B cell (primary cell): ENCODE measurements around the gene POLDIP3. TPM values are rescaled to one million over a fixed set of nuclear protein-coding genes. Genes with fewer than 3 reads are reported as not detected.

Experiments used
- ATAC-seq: fragments of 200-7000 bp; cut with Tn5 transposase; one replicate; pipeline ENCODE4 v1.10.0; 2021; ENCODE audit warnings: low read depth, mild to moderate bottlenecking, moderate number of reproducible peaks, moderate library complexity
- CTCF ChIA-PET: fragments of 350-600 bp; sonication (Branson Sonifier 250); formaldehyde crosslinking; loops from one replicate; lab custom pipeline; 2021; ENCODE audit warnings: antibody characterized with exemption, inconsistent platforms; lab: Charles Lee
- POLR2A ChIA-PET: fragments of 350-600 bp; sonication (Branson Sonifier 250); formaldehyde crosslinking; loops from one replicate; lab custom pipeline; 2021; ENCODE audit warnings: antibody characterized with exemption; lab: Charles Lee
- DNase-seq: peaks from one replicate; pipeline ENCODE4 v3.0.0; 2013
- H2AFZ ChIP-seq: 2 replicates; pipeline ENCODE4 v1.6.1; 2012; ENCODE audit warnings: mild to moderate bottlenecking, low read depth, low read length; ENCODE audit not compliant: insufficient read depth, poor library complexity, severe bottlenecking
- H3K27ac ChIP-seq, 2 donors: 1 replicate in 1 of 2; 2 replicates in 1 of 2; pipeline ENCODE4 v1.5.1; 2012 to 2013; ENCODE audit warnings: low read length in 2 of 2, mild to moderate bottlenecking in 2 of 2, moderate library complexity in 1 of 2
- H3K27me3 ChIP-seq, 4 experiments: fragments of 200-600 bp in 1 of 4; sonication (generic) in 1 of 4; replicated peaks in 1 of 4; 1 replicate in 2 of 4; 2 replicates in 2 of 4; pipeline versions ENCODE4 v1.6.1 to v1.7.0; 2013 to 2016; ENCODE audit warnings: low read length in 3 of 4, mild to moderate bottlenecking in 2 of 4, mixed read lengths in 1 of 4, moderate library complexity in 1 of 4; ENCODE audit not compliant: insufficient read depth in 4 of 4, control insufficient read depth in 3 of 4; ENCODE audit errors: control extremely low read depth in 1 of 4
- H3K36me3 ChIP-seq, 2 experiments: replicated peaks in 1 of 2; 1 replicate in 1 of 2; 2 replicates in 1 of 2; pipeline versions ENCODE4 v1.6.1 to v1.7.1; 2013; ENCODE audit warnings: low read length in 1 of 2; ENCODE audit not compliant: insufficient read depth in 2 of 2, control insufficient read depth in 1 of 2; ENCODE audit errors: control extremely low read depth in 1 of 2, extremely low read depth in 1 of 2
- H3K4me1 ChIP-seq, 2 donors: fragments of 200-600 bp in 1 of 2; sonication (generic) in 1 of 2; 1 replicate in 1 of 2; 2 replicates in 1 of 2; pipeline versions ENCODE4 v1.5.1 to v1.6.1; 2013 to 2017; ENCODE audit warnings: low read length in 2 of 2; ENCODE audit not compliant: control insufficient read depth in 2 of 2, insufficient read depth in 2 of 2
- H3K4me2 ChIP-seq: replicated peaks from 2 replicates; pipeline ENCODE3; 2012; ENCODE audit warnings: mild to moderate bottlenecking, low read depth, low read length; ENCODE audit not compliant: poor library complexity, severe bottlenecking
- H3K4me3 ChIP-seq, 5 experiments: fragments of 200-600 bp in 1 of 5; sonication (generic) in 1 of 5; 1 replicate in 3 of 5; 2 replicates in 2 of 5; pipeline versions ENCODE4 v1.5.1 to v1.7.0; 2011 to 2016; ENCODE audit warnings: low read length in 4 of 5, mild to moderate bottlenecking in 4 of 5, low read depth in 2 of 5, control low read depth in 1 of 5, moderate library complexity in 1 of 5; ENCODE audit not compliant: insufficient read depth in 1 of 5; ENCODE audit errors: control extremely low read depth in 1 of 5, extremely low read depth in 1 of 5
- H3K79me2 ChIP-seq: fragments of 200-600 bp; sonication (generic); one replicate; pipeline ENCODE4 v1.6.0; 2016; ENCODE audit warnings: low read length; ENCODE audit not compliant: control insufficient read depth, insufficient read depth
- H3K9ac ChIP-seq: fragments of 200-600 bp; sonication (generic); 2 replicates; pipeline ENCODE4 v1.6.1; 2017; ENCODE audit warnings: mild to moderate bottlenecking, low read length, moderate library complexity
- H3K9me3 ChIP-seq, 3 donors: one replicate each; pipeline versions ENCODE4 v1.6.1 to v1.7.1; 2013; ENCODE audit warnings: low read length in 2 of 3; ENCODE audit not compliant: control insufficient read depth in 2 of 3, insufficient read depth in 1 of 3; ENCODE audit errors: control extremely low read depth in 1 of 3
- H4K20me1 ChIP-seq: 2 replicates; pipeline ENCODE4 v1.6.0; 2012; ENCODE audit warnings: mild to moderate bottlenecking, low read length; ENCODE audit not compliant: insufficient read depth, control insufficient read depth, poor library complexity, severe bottlenecking
- H3K27ac Mint-ChIP-seq: one replicate; pipeline ENCODE4 v1.8.0; 2021; ENCODE audit warnings: mixed read lengths
- H3K27me3 Mint-ChIP-seq: one replicate; pipeline ENCODE4 v1.8.0; 2021; ENCODE audit warnings: mixed read lengths
- H3K4me1 Mint-ChIP-seq: one replicate; pipeline ENCODE4 v1.8.0; 2021; ENCODE audit warnings: mixed read lengths
- H3K4me3 Mint-ChIP-seq: one replicate; pipeline ENCODE4 v1.8.0; 2021; ENCODE audit warnings: mixed read lengths
- H3K9me3 Mint-ChIP-seq: one replicate; pipeline ENCODE4 v1.8.0; 2022; ENCODE audit warnings: mixed read lengths; ENCODE audit not compliant: insufficient read depth
- EZH2 ChIP-seq: IDR thresholded peaks from 2 replicates; pipeline ENCODE4 v1.6.1; 2012; ENCODE audit warnings: borderline replicate concordance, low read depth, mild to moderate bottlenecking, moderate library complexity, low read length; ENCODE audit not compliant: insufficient read depth, poor library complexity, severe bottlenecking
- WGBS: methylation state at CpG from one replicate; pipeline ENCODE4 v1.1.5; 2013; ENCODE audit warnings: missing lambda C conversion rate; ENCODE audit not compliant: insufficient coverage; 5-methylcytosine and 5-hydroxymethylcytosine counted together
- intact Hi-C: fragments of 100-400 bp; cut with micrococcal nuclease; formaldehyde crosslinking; loops from one replicate; pipeline ENCODE4 v1.10.0; 2022
- polyA plus RNA-seq: library from polyadenylated mRNA; depleted of rRNA; stranded (reverse); fragments of >200 nt; gene quantifications from 2 replicates; pipeline ENCODE4 v1.2.3, GENCODE V29; 2012
- total RNA-seq, 2 donors: library from RNA; stranded (reverse); fragments of 120-200 nt in 1 of 2; gene quantifications; 1 replicate in 1 of 2; 2 replicates in 1 of 2; pipeline versions ENCODE4 v1.2.3 to v1.2.4, GENCODE V29; 2013 to 2022
- TF ChIP-seq, protein P1 (sequence below): fragments of 200-600 bp; IDR thresholded peaks from one replicate; pipeline ENCODE4 v1.8.0; 2022; ENCODE audit warnings: antibody characterized with exemption, mild to moderate bottlenecking

Gene POLDIP3
- total and polyA plus RNA-seq, 2 donors (not counting 1 experiment from before 2014, with no cell fraction given) = 44.9 to 86.5 TPM

DNA sequence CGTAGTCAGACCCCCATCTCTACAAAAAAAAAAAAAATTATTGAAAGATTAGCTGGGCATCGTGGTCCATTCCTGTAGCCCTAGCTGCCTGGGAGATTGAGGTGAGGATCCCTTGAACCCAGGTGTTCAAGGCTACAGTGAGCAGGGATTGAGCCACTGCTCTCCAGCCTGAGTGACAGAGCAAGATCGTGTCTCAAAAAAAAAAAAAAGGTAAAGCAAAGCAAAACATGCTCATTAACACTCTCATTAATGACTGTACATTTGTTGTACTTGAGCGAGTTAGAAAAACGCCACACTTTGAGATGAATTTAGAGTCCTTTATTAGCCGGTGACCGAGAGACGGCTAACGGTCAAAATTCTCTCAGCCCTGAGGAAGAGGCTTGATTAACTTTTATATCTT is 67.1 kb downstream of the POLDIP3 start:
- no peaks in the 10 kb centered on the region for H3K27me3 Mint-ChIP-seq
- intact Hi-C loops = no loop called here
- TF ChIP-seq EZH2 = no peak
- TF ChIP-seq, protein P1, sequence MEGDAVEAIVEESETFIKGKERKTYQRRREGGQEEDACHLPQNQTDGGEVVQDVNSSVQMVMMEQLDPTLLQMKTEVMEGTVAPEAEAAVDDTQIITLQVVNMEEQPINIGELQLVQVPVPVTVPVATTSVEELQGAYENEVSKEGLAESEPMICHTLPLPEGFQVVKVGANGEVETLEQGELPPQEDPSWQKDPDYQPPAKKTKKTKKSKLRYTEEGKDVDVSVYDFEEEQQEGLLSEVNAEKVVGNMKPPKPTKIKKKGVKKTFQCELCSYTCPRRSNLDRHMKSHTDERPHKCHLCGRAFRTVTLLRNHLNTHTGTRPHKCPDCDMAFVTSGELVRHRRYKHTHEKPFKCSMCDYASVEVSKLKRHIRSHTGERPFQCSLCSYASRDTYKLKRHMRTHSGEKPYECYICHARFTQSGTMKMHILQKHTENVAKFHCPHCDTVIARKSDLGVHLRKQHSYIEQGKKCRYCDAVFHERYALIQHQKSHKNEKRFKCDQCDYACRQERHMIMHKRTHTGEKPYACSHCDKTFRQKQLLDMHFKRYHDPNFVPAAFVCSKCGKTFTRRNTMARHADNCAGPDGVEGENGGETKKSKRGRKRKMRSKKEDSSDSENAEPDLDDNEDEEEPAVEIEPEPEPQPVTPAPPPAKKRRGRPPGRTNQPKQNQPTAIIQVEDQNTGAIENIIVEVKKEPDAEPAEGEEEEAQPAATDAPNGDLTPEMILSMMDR = no peak
- 84% methylated on average over 7 of the region's 9 CpGs for WGBS
- Histone ChIP-seq H4K20me1 (no peaks in the 10 kb centered on the region), H3K27me3 (no peaks in the 10 kb centered on the region), H2AFZ (no peak overlapping the region), H3K4me1 (peaks cover 30 to 34% of the 10 kb centered on the region in 2 donors), H3K27ac (no peak overlapping the region), H3K79me2 (no peaks in the 10 kb centered on the region), H3K9ac (no peak overlapping the region), H3K9me3 (no peaks in the 10 kb centered on the region), H3K36me3 (no peaks in the 10 kb centered on the region), H3K4me3 (no peak overlapping the region), H3K4me2 (no peak overlapping the region)
- POLR2A ChIA-PET = no interaction called here
- H3K27ac Mint-ChIP-seq = peak overlapping the region; percentile 26
- no peak overlapping the region for H3K4me3 Mint-ChIP-seq
- peaks cover 37% of the 10 kb centered on the region for H3K4me1 Mint-ChIP-seq
- DNase-seq (no peak), ATAC-seq (no peak)
- CTCF ChIA-PET = interaction anchor here (10.8 kb wide), 1 partner anchor 16 kb away, joined by 86 read pairs; no protein-coding TSS in a partner anchor
- H3K9me3 Mint-ChIP-seq = no peaks in the 10 kb centered on the region

DNA sequence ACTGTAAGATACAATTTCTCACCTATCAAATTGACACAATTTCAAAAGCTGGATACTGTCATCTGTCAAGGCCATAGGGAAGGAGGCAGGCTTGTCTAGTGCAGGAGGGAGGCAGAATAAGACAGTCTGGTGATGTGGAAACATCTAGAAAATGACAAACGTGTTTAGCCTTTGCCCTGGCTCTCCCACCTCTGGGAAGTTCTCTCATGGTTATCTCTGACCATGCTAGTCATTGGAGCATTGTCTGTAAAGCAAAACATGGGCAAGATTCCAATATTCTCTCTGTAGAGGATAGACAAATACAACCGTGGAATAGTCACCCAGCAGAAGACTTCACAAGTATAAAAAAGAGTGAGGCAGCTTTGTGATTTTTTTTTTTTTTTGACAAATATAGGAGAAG is 70.0 kb downstream of the POLDIP3 start:
- H3K27ac ChIP-seq = no peak overlapping the region
- POLR2A ChIA-PET = interaction anchor here (1.0 kb wide), 1 partner anchor 11 kb away, joined by 9 read pairs; no protein-coding TSS in a partner anchor

More for the DNA sequence above, 70.0 kb downstream of the POLDIP3 start:
- no peak overlapping the region for H2AFZ ChIP-seq
- Mint-ChIP-seq H3K27ac (peak overlapping the region; percentile 8), H3K9me3 (no peaks in the 10 kb centered on the region), H3K4me1 (peaks cover 22% of the 10 kb centered on the region), H3K4me3 (no peak overlapping the region), H3K27me3 (no peaks in the 10 kb centered on the region)
- peaks cover 10 to 14% of the 10 kb centered on the region in 2 donors for H3K4me1 ChIP-seq
- no peaks in the 10 kb centered on the region for H3K9me3 ChIP-seq
- H3K4me3 ChIP-seq = no peak overlapping the region
- H4K20me1 ChIP-seq = no peaks in the 10 kb centered on the region
- TF ChIP-seq EZH2 = no peak
- TF ChIP-seq, protein P1 = no peak
- intact Hi-C loops = no loop called here
- no peaks in the 10 kb centered on the region for H3K27me3 ChIP-seq
- WGBS = 33% methylated on average over 1 of the region's 2 CpGs
- no peak for ATAC-seq
- H3K36me3 ChIP-seq = no peaks in the 10 kb centered on the region
- CTCF ChIA-PET = interaction anchor here (0.7 to 10.8 kb wide), 3 partner anchors 13 to 33 kb away, joined by 3 to 86 read pairs (median 3); no protein-coding TSS in a partner anchor
- no peak for DNase-seq
- no peak overlapping the region for H3K4me2 ChIP-seq
- no peaks in the 10 kb centered on the region for H3K79me2 ChIP-seq
- H3K9ac ChIP-seq = no peak overlapping the region
